Neuronal stem cell (in vitro differentiated cells): Measurements from ENCODE around the gene SEMA3A.

Source experiments
- DNase-seq: peaks from one replicate; pipeline ENCODE4 v3.0.0-alpha.2; 2013; ENCODE audit warnings: low spot score
- H2AFZ ChIP-seq: one replicate; pipeline ENCODE4 v1.6.1; 2013; ENCODE audit warnings: mild to moderate bottlenecking, low read length, inconsistent platforms
- H2AK5ac ChIP-seq: 2 replicates; pipeline ENCODE4 v1.6.1; 2013; ENCODE audit warnings: low read depth, mild to moderate bottlenecking, inconsistent platforms, low read length, moderate library complexity, mixed read lengths
- H2BK120ac ChIP-seq: 2 replicates; pipeline ENCODE4 v1.6.1; 2013; ENCODE audit warnings: low read depth, mild to moderate bottlenecking, inconsistent platforms, low read length, moderate library complexity, mixed read lengths
- H2BK12ac ChIP-seq: one replicate; pipeline ENCODE4 v1.6.1; 2013; ENCODE audit warnings: low read length, inconsistent platforms
- H2BK15ac ChIP-seq: 2 replicates; pipeline ENCODE4 v1.6.1; 2013; ENCODE audit warnings: mild to moderate bottlenecking, low read length, inconsistent platforms, mixed read lengths
- H2BK5ac ChIP-seq: one replicate; pipeline ENCODE4 v1.6.1; 2013; ENCODE audit warnings: inconsistent platforms, mild to moderate bottlenecking, low read length, moderate library complexity
- H3K14ac ChIP-seq: one replicate; pipeline ENCODE4 v1.6.1; 2013; ENCODE audit warnings: low read length, inconsistent platforms
- H3K18ac ChIP-seq: 2 replicates; pipeline ENCODE4 v1.6.1; 2013; ENCODE audit warnings: low read length, inconsistent platforms
- H3K23ac ChIP-seq: 2 replicates; pipeline ENCODE4 v1.6.1; 2013; ENCODE audit warnings: low read depth, mild to moderate bottlenecking, mixed read lengths, low read length, inconsistent platforms; ENCODE audit not compliant: poor library complexity
- H3K27ac ChIP-seq: replicated peaks from 3 replicates; pipeline ENCODE4 v1.5.1; 2013; ENCODE audit warnings: low read length, inconsistent platforms
- H3K27me3 ChIP-seq, 3 experiments: 2 replicates each; pipeline ENCODE4 v1.6.1; 2013; ENCODE audit warnings: low read length in 3 of 3, mild to moderate bottlenecking in 2 of 3, inconsistent platforms in 1 of 3, low read depth in 1 of 3, mixed read lengths in 1 of 3, moderate library complexity in 1 of 3; ENCODE audit not compliant: control insufficient read depth in 3 of 3, insufficient read depth in 3 of 3
- H3K36me3 ChIP-seq, 2 donors: replicated peaks in 1 of 2; 2 replicates each; pipeline ENCODE4 v1.6.1; 2013; ENCODE audit warnings: low read length in 2 of 2; ENCODE audit not compliant: control insufficient read depth in 2 of 2, insufficient read depth in 2 of 2
- H3K4ac ChIP-seq: 2 replicates; pipeline ENCODE4 v1.6.1; 2013; ENCODE audit warnings: inconsistent platforms, mild to moderate bottlenecking, low read length, moderate library complexity
- H3K4me1 ChIP-seq, 2 donors: 1 replicate in 1 of 2; 2 replicates in 1 of 2; pipeline ENCODE4 v1.6.1; 2013; ENCODE audit warnings: low read length in 2 of 2, low read depth in 1 of 2; ENCODE audit not compliant: control insufficient read depth in 2 of 2, insufficient read depth in 1 of 2
- H3K4me2 ChIP-seq: one replicate; pipeline ENCODE4 v1.6.1; 2013; ENCODE audit warnings: mild to moderate bottlenecking, low read length, inconsistent platforms; ENCODE audit not compliant: insufficient read depth, poor library complexity, severe bottlenecking
- H3K4me3 ChIP-seq, 2 donors: 2 replicates each; pipeline ENCODE4 v1.5.1; 2013; ENCODE audit warnings: low read length in 2 of 2, mild to moderate bottlenecking in 2 of 2, inconsistent platforms in 1 of 2, moderate library complexity in 1 of 2
- H3K79me1 ChIP-seq: one replicate; pipeline ENCODE4 v1.6.1; 2013; ENCODE audit warnings: low read depth, mild to moderate bottlenecking, inconsistent platforms, low read length, moderate library complexity
- H3K9ac ChIP-seq: one replicate; pipeline ENCODE4 v1.6.1; 2013; ENCODE audit warnings: mild to moderate bottlenecking, low read depth, low read length, inconsistent platforms; ENCODE audit not compliant: poor library complexity
- H3K9me3 ChIP-seq, 2 donors: replicated peaks in 1 of 2; 2 replicates each; pipeline versions ENCODE3 to v1.6.1; 2013; ENCODE audit warnings: low read length in 2 of 2, mild to moderate bottlenecking in 2 of 2, inconsistent platforms in 1 of 2, low read depth in 1 of 2, mixed read lengths in 1 of 2, moderate library complexity in 1 of 2; ENCODE audit not compliant: control insufficient read depth in 2 of 2, insufficient read depth in 1 of 2
- H4K8ac ChIP-seq: one replicate; pipeline ENCODE4 v1.6.1; 2013; ENCODE audit warnings: low read depth, mild to moderate bottlenecking, inconsistent platforms, low read length, moderate library complexity
- H4K91ac ChIP-seq: one replicate; pipeline ENCODE4 v1.6.1; 2013; ENCODE audit warnings: low read length, low read depth, mild to moderate bottlenecking, inconsistent platforms; ENCODE audit not compliant: poor library complexity
- WGBS, 2 donors: extraction: QIAGEN DNeasy Blood & Tissue Kit; methylation state at CpG; one replicate each; pipeline ENCODE4 v1.1.7; 2013; ENCODE audit warnings: missing lambda C conversion rate in 2 of 2, mixed read lengths in 1 of 2; ENCODE audit not compliant: insufficient read length in 2 of 2, insufficient replicate concordance in 1 of 2; ENCODE audit errors: extremely low coverage in 2 of 2; 5-methylcytosine and 5-hydroxymethylcytosine counted together

Gene SEMA3A

GRCh38 chr7:84195295-84196060 is 889 bp upstream of the SEMA3A start:
- Histone ChIP-seq H3K4me1 (peaks cover 4 to 12% of the 10 kb centered on the region in 2 donors), H3K27me3 (no peaks in the 10 kb centered on the region), H3K27ac (peak overlapping the region; percentile 89), H2AK5ac (no peak overlapping the region), H3K9me3 (no peaks in the 10 kb centered on the region), H3K14ac (no peak overlapping the region), H2AFZ (peak overlapping the region; percentile 84), H2BK12ac (no peak overlapping the region), H3K79me1 (no peaks in the 10 kb centered on the region), H3K36me3 (no peaks in the 10 kb centered on the region), H3K4me2 (peak overlapping the region; percentile 66), H3K23ac (no peak overlapping the region), H3K4ac (no peak overlapping the region), H4K8ac (no peak overlapping the region), H3K9ac (no peak overlapping the region), H2BK15ac (no peak overlapping the region), H3K18ac (no peak overlapping the region), H4K91ac (no peak overlapping the region), H2BK5ac (no peak overlapping the region), H3K4me3 (peak overlapping the region; percentile 57 to 70), H2BK120ac (no peak overlapping the region)
- no CpG with 5 or more reads among the region's 6 CpGs for WGBS, 2 donors
- no peak for DNase-seq

GRCh38 chr7:84193747-84194146 is 842 bp downstream of the SEMA3A start:
- Histone ChIP-seq H4K8ac (no peak overlapping the region), H2AFZ (no peak overlapping the region), H4K91ac (no peak overlapping the region), H3K4me1 (peaks cover 2 to 13% of the 10 kb centered on the region in 2 donors), H2AK5ac (no peak overlapping the region), H3K27ac (no peak overlapping the region), H3K4ac (no peak overlapping the region), H3K14ac (no peak overlapping the region), H2BK120ac (no peak overlapping the region), H3K27me3 (no peaks in the 10 kb centered on the region), H3K36me3 (peaks cover 0 to 5% of the 10 kb centered on the region in 2 donors), H3K9ac (no peak overlapping the region), H2BK15ac (no peak overlapping the region), H3K79me1 (no peaks in the 10 kb centered on the region), H3K18ac (no peak overlapping the region), H3K4me3 (peak overlapping the region; percentile 57 to 74), H2BK5ac (no peak overlapping the region), H3K9me3 (no peaks in the 10 kb centered on the region), H3K4me2 (no peak overlapping the region), H3K23ac (no peak overlapping the region), H2BK12ac (no peak overlapping the region)
- WGBS, 2 donors = no CpG with 5 or more reads among the region's 1 CpG
- DNase-seq = no peak

- H3K4me3 ChIP-seq = peak overlapping the region in 1 of 2 donors; percentile 57
These were observed 2.7 kb downstream of the SEMA3A start for GRCh38 chr7:84191842-84192241.

GRCh38 chr7:84191261-84191660 is 3.3 kb downstream of the SEMA3A start:
- H3K36me3 ChIP-seq = peaks cover 0 to 16% of the 10 kb centered on the region in 2 donors
- H3K9ac ChIP-seq = no peak overlapping the region
- no peak overlapping the region for H4K8ac ChIP-seq
- H3K18ac ChIP-seq = no peak overlapping the region
- H3K4me2 ChIP-seq = no peak overlapping the region
- no peaks in the 10 kb centered on the region for H3K79me1 ChIP-seq
- no peaks in the 10 kb centered on the region for H3K9me3 ChIP-seq
- no peaks in the 10 kb centered on the region for H3K27me3 ChIP-seq
- no peak overlapping the region for H3K23ac ChIP-seq
- no peak overlapping the region for H3K4ac ChIP-seq
- H3K27ac ChIP-seq = no peak overlapping the region
- peak overlapping the region in 1 of 2 donors; percentile 57 for H3K4me3 ChIP-seq
- H2AFZ ChIP-seq = no peak overlapping the region
- H2BK120ac ChIP-seq = no peak overlapping the region
- no peak overlapping the region for H2BK12ac ChIP-seq
- no peak for DNase-seq
- no peak overlapping the region for H3K14ac ChIP-seq
- H2BK15ac ChIP-seq = no peak overlapping the region
- no peak overlapping the region for H2BK5ac ChIP-seq
- H3K4me1 ChIP-seq = peaks cover 3 to 14% of the 10 kb centered on the region in 2 donors
- H2AK5ac ChIP-seq = no peak overlapping the region
- no peak overlapping the region for H4K91ac ChIP-seq

More at GRCh38 chr7:84191842-84192241, 2.7 kb downstream of the SEMA3A start:
- no peak overlapping the region for H3K27ac ChIP-seq
- no peak overlapping the region for H3K4ac ChIP-seq
- no peak overlapping the region for H3K23ac ChIP-seq
- H3K4me1 ChIP-seq = peaks cover 3 to 14% of the 10 kb centered on the region in 2 donors
- H3K9ac ChIP-seq = no peak overlapping the region
- H3K79me1 ChIP-seq = no peaks in the 10 kb centered on the region
- no peak overlapping the region for H2BK12ac ChIP-seq
- no peak overlapping the region for H3K18ac ChIP-seq
- H3K9me3 ChIP-seq = no peaks in the 10 kb centered on the region
- H3K36me3 ChIP-seq = peaks cover 0 to 10% of the 10 kb centered on the region in 2 donors
- WGBS, 2 donors = no CpG with 5 or more reads among the region's 1 CpG
- H4K8ac ChIP-seq = no peak overlapping the region
- no peak overlapping the region for H2AFZ ChIP-seq
- H3K4me2 ChIP-seq = no peak overlapping the region
- H2BK120ac ChIP-seq = no peak overlapping the region
- no peak overlapping the region for H4K91ac ChIP-seq
- H3K14ac ChIP-seq = no peak overlapping the region
- H2BK5ac ChIP-seq = no peak overlapping the region
- no peak for DNase-seq
- no peak overlapping the region for H2BK15ac ChIP-seq
- H2AK5ac ChIP-seq = no peak overlapping the region
- no peaks in the 10 kb centered on the region for H3K27me3 ChIP-seq
